Endodermal cell (in vitro differentiated cells): ENCODE results near the gene ESRRA. TPM values are rescaled to one million over a fixed set of nuclear protein-coding genes. Genes with fewer than 3 reads are reported as not detected.

Source experiments
- DNase-seq: peaks from one replicate; pipeline ENCODE4 v3.0.0-alpha.2; 2017
- H3K27ac ChIP-seq: 2 replicates; pipeline ENCODE4 v1.5.1; 2013; ENCODE audit warnings: mild to moderate bottlenecking, low read depth, low read length, moderate library complexity
- H3K27me3 ChIP-seq: 2 replicates; pipeline ENCODE4 v1.6.1; 2013; ENCODE audit warnings: mild to moderate bottlenecking, low read length, moderate library complexity; ENCODE audit not compliant: insufficient read depth, control insufficient read depth, poor library complexity, severe bottlenecking
- H3K36me3 ChIP-seq: 2 replicates; pipeline ENCODE4 v1.7.0; 2013; ENCODE audit warnings: mild to moderate bottlenecking, low read length, moderate library complexity; ENCODE audit not compliant: control insufficient read depth, insufficient read depth
- H3K4me1 ChIP-seq: one replicate; pipeline ENCODE4 v1.7.0; 2013; ENCODE audit warnings: low read length; ENCODE audit not compliant: control insufficient read depth, insufficient read depth
- H3K4me3 ChIP-seq: 2 replicates; pipeline ENCODE4 v1.5.1; 2013; ENCODE audit warnings: mild to moderate bottlenecking, low read length, moderate library complexity
- H3K9ac ChIP-seq: 2 replicates; pipeline ENCODE4 v1.6.1; 2013; ENCODE audit warnings: mild to moderate bottlenecking, low read length, moderate library complexity; ENCODE audit not compliant: poor library complexity, severe bottlenecking; ENCODE audit errors: extremely low read depth
- H3K9me3 ChIP-seq: 2 replicates; pipeline ENCODE4 v1.6.1; 2013; ENCODE audit warnings: mild to moderate bottlenecking, low read length, moderate library complexity; ENCODE audit not compliant: control insufficient read depth
- H3K27ac Mint-ChIP-seq: 2 replicates; pipeline ENCODE4 v1.8.0; 2020; ENCODE audit warnings: mixed read lengths
- H3K27me3 Mint-ChIP-seq: 2 replicates; pipeline ENCODE4 v1.8.0; 2021; ENCODE audit warnings: mild to moderate bottlenecking, mixed read lengths; ENCODE audit not compliant: insufficient read depth
- H3K36me3 Mint-ChIP-seq: 2 replicates; pipeline ENCODE4 v1.8.0; 2020; ENCODE audit warnings: low read depth, mixed read lengths
- H3K4me1 Mint-ChIP-seq: 2 replicates; pipeline ENCODE4 v1.8.0; 2020; ENCODE audit warnings: mixed read lengths
- H3K4me3 Mint-ChIP-seq: 2 replicates; pipeline ENCODE4 v1.8.0; 2020; ENCODE audit warnings: mild to moderate bottlenecking, moderate library complexity, mixed read lengths
- H3K9me3 Mint-ChIP-seq: 2 replicates; pipeline ENCODE4 v1.8.0; 2020; ENCODE audit warnings: mild to moderate bottlenecking, mixed read lengths
- CTCF ChIP-seq: fragments of 200-600 bp; sonication (generic); conservative IDR thresholded peaks from 2 replicates; pipeline ENCODE4 v1.5.0; 2021; ENCODE audit warnings: antibody characterized with exemption, mild to moderate bottlenecking
- WGBS, 2 experiments: methylation state at CpG; one replicate each; pipeline versions ENCODE4 v1.1.5 to v1.1.7; 2013; ENCODE audit warnings: missing lambda C conversion rate in 2 of 2, mixed read lengths in 1 of 2; ENCODE audit not compliant: insufficient coverage in 1 of 2, insufficient read length in 1 of 2; 5-methylcytosine and 5-hydroxymethylcytosine counted together
- total RNA-seq, 2 donors: library from RNA; stranded (reverse); fragmentation: NEBNext Ultra II Directional in 1 of 2; extraction: Animal tissue kit (Norgen Biotek cat#: 25700) in 1 of 2; gene quantifications; 2 replicates in 1 of 2; 3 replicates in 1 of 2; pipeline ENCODE4 v1.2.1, GENCODE V29; 2021

The ESRRA gene
- total RNA-seq, 2 donors from 2014 or later, result 22.8 to 34.5 TPM

DNA sequence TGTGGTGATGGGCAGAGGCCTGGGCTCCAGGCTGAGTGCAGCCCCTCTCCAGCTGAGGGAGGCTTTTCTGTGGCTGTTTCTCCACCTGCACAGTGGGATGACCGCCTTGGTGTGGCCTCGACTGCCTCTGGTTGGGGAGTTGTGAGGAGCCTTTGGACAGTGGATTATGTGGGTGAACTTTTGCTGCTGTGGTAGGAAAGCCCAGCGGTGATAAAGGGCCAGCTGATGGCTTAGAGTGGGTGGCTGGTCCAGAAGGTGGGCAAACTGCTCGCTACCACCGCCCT, 1.4 kb upstream of the ESRRA start:
- peaks cover 8% of the 10 kb centered on the region for H3K4me1 Mint-ChIP-seq
- H3K4me3 Mint-ChIP-seq, result peak overlapping the region; percentile 90
- no peak overlapping the region for H3K27ac Mint-ChIP-seq
- DNase-seq, result no peak
- peak overlapping the region; percentile 88 for H3K4me3 ChIP-seq
- no peaks in the 10 kb centered on the region for H3K4me1 ChIP-seq
- no peak overlapping the region for H3K27ac ChIP-seq
- no peak overlapping the region for H3K9ac ChIP-seq
- no peak for TF ChIP-seq CTCF
- H3K27me3 ChIP-seq, result peaks cover 37% of the 10 kb centered on the region
- no peaks in the 10 kb centered on the region for H3K9me3 ChIP-seq
- H3K36me3 ChIP-seq, result peaks cover 4% of the 10 kb centered on the region
- WGBS, 2 experiments, result 51 to 80% methylated on average over 2 to 5 of the region's 5 CpGs
- peaks cover 36% of the 10 kb centered on the region for H3K27me3 Mint-ChIP-seq
- H3K9me3 Mint-ChIP-seq, result no peaks in the 10 kb centered on the region
- H3K36me3 Mint-ChIP-seq, result peaks cover 5% of the 10 kb centered on the region

DNA sequence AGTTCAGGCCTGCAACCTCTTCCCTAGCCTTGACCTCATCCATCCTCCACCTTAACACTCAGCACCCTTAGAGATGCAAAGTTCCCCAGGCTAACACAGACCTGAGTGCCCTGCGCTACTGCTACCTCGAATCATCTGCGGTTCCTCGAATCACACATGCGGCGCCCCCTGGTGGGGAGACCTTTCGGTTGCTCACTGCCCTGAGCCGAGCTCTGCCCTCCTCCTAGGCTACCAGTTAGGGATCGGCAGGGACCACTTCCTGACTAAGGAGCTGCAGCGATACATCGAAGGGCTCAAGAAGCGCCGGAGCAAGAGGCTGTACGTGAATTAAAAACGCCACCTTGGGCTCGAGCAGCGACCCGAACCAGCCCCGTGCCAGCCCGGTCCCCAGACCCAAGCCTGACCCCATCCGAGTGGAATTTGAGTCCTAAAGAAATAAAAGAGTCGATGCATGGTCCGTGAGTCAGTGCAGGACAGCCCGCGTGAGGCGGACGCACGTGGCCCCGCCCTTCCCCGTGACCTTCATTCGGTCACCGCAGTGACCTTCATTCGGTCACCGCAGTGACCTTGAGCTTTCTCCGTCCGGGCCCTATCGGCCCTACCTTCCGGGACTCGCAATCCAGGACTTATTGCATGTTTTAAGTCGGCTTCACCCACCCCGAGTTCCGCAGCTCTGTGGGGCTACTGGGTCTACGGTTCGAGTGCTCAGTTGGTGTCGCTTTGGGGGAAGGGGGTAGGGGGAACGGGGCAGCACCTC, 830 bp upstream of the ESRRA start:
- Histone ChIP-seq H3K4me3 (peak overlapping the region; percentile 88), H3K4me1 (no peaks in the 10 kb centered on the region), H3K27ac (peak overlapping the region; percentile 64), H3K36me3 (peaks cover 4% of the 10 kb centered on the region), H3K9me3 (no peaks in the 10 kb centered on the region), H3K9ac (peak overlapping the region; percentile 67), H3K27me3 (peaks cover 32% of the 10 kb centered on the region)
- Mint-ChIP-seq H3K4me3 (peak overlapping the region; percentile 90), H3K27me3 (peaks cover 30% of the 10 kb centered on the region), H3K4me1 (peaks cover 8% of the 10 kb centered on the region), H3K9me3 (no peaks in the 10 kb centered on the region), H3K27ac (peak overlapping the region; percentile 97), H3K36me3 (peaks cover 8% of the 10 kb centered on the region)
- peak; percentile 99 for DNase-seq
- peak; percentile 95 for TF ChIP-seq CTCF
- 1% methylated on average over 32 to 46 of the region's 46 CpGs for WGBS, 2 experiments

DNA sequence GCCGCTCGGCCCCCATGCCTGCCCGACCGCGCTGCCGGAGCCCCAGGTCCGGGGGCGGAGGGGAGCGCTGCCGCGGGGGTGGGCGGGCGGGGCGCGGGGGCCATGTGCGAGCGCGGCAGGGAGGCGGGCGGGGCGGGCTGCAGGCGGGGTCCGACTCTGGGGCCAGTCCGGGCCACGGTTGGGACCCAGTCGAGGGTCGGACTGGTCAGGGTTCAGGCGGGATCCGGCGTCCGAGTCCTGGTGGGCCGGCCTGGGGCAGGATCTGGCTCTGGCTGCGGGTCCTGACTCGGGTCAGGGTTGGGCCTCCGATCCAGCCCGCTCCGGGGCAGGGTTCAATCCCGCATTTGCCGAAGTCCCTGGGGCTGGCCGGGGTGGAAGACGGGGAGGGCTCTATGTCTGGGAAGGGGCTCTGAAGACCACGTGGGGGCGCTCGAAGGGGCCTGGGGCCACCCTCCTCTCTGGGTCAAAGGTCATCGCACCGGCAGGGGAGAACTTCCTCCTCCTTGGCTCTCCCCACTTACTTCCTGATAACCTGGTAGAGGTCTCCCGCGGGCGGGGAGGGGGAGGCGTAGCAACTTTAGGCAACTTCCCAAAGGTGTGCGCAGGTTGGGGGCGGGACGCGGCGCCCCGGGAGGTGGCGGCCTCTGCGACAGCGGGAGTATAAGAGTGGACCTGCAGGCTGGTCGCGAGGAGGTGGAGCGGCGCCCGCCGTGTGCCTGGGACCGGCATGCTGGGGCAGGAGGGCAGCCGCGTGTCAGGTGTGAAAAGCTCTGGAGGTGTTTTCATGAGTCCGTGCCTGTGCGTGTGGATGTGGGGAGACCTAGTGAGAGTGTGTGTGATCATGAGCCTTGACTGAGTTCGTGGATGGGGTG, 603 bp downstream of the ESRRA start:
- Histone ChIP-seq H3K4me3 (peak overlapping the region; percentile 95), H3K4me1 (no peaks in the 10 kb centered on the region), H3K9ac (peak overlapping the region; percentile 54), H3K9me3 (no peaks in the 10 kb centered on the region), H3K27me3 (peaks cover 17% of the 10 kb centered on the region), H3K27ac (no peak overlapping the region), H3K36me3 (peaks cover 7% of the 10 kb centered on the region)
- peak overlapping the region; percentile 90 for H3K4me3 Mint-ChIP-seq
- H3K27ac Mint-ChIP-seq, result peak overlapping the region; percentile 97
- TF ChIP-seq CTCF, result peak; percentile 68
- DNase-seq, result peak; percentile 94
- 0 to 1% methylated on average over 25 to 71 of the region's 71 CpGs for WGBS, 2 experiments
- H3K4me1 Mint-ChIP-seq, result peaks cover 8% of the 10 kb centered on the region
- H3K36me3 Mint-ChIP-seq, result peaks cover 14% of the 10 kb centered on the region
- H3K9me3 Mint-ChIP-seq, result no peaks in the 10 kb centered on the region
- H3K27me3 Mint-ChIP-seq, result peaks cover 16% of the 10 kb centered on the region
